ENCODE data around the gene ALK. TPM values are rescaled to one million over a fixed set of nuclear protein-coding genes. Genes with fewer than 3 reads are reported as not detected.

The ALK gene
- total and polyA plus RNA-seq, 10 of the 15 experiments (the other 5 are each of a cell fraction or from before 2014, with no cell fraction given): 0.11 TPM; not detected in 9

DNA sequence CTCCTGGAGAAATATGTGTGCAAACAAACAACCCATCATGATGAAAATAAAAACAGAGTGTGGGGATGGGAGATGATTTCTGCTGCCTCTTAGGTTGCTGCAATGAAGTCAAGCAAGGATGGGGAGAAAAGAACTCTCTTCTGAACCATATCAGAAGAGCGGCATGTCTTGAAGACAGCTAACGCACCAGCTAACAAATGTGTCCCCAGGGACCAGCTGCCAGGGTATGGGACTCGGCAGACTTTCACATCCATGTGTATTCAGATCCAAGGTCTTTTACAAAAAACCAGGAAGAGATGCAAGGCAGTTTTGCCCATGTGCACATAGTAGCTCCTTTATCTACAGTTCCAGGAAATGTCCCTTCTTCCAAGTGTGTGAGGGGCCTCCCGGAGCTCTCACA lies 680.8 kb downstream of the ALK start (continued):
- TF ChIP-seq RAD51 (IDR thresholded peaks at IDR 0.05) (no peak), SIN3A (IDR thresholded peaks at IDR 0.05; ENCODE audit: low read depth, low read length) (no peak), IKZF2 (IDR thresholded peaks at IDR 0.05) (no peak), CBFB (IDR thresholded peaks at IDR 0.05; ENCODE audit: low read depth) (no peak), SPI1 (IDR thresholded peaks at IDR 0.05; ENCODE audit: borderline replicate concordance, insufficient read depth, low read depth, low read length) (no peak), POLR2A (IDR thresholded peaks at IDR 0.05; ENCODE audit: low read depth, low read length) (no peak), SMAD5 (IDR thresholded peaks at IDR 0.05; ENCODE audit: low read depth) (no peak), ETV6 (conservative IDR thresholded peaks at IDR 0.05 in 1 of 2, IDR thresholded peaks at IDR 0.05 in 1 of 2; ENCODE audit: borderline replicate concordance in 1 of 2, low read depth in 1 of 2) (no peak), POU2F2 (IDR thresholded peaks at IDR 0.05; ENCODE audit: borderline replicate concordance, low read depth, low read length) (no peak)

GRCh38 chr2:29239209-29239960 lies 682.0 kb downstream of the ALK start:
- Histone ChIP-seq H2AFZ (ENCODE audit: control insufficient read depth, low read depth, low read length) (no peak overlapping the region), H4K20me1 (ENCODE audit: control insufficient read depth, insufficient read depth) (no peaks in the 10 kb centered on the region), H3K9me3 (replicated peaks; ENCODE audit: control insufficient read depth, insufficient read depth, low read length) (no peaks in the 10 kb centered on the region), H3K4me2 (ENCODE audit: control insufficient read depth, insufficient read depth) (no peak overlapping the region), H3K27ac (ENCODE audit: control insufficient read depth, insufficient read depth) (no peak overlapping the region), H3K9ac (ENCODE audit: control insufficient read depth, insufficient read depth, low read length) (no peak overlapping the region), H3K27me3 (replicated peaks in 1 of 2; ENCODE audit: control insufficient read depth in 2 of 2, insufficient read depth in 2 of 2, low read length in 1 of 2) (peaks cover 0 to 2% of the 10 kb centered on the region in 2 experiments; a peak in 2 of 4 replicates), H3K36me3 (ENCODE audit: control insufficient read depth in 2 of 2, insufficient read depth in 2 of 2, low read length in 1 of 2) (no peaks in the 10 kb centered on the region), H3K4me1 (ENCODE audit: control insufficient read depth, insufficient read depth, low read length) (peaks cover 13% of the 10 kb centered on the region), H3K4me3 (no peak overlapping the region), H3K79me2 (ENCODE audit: control insufficient read depth, insufficient read depth, low read length) (no peaks in the 10 kb centered on the region)
- in situ Hi-C loops (cut with MboI): no loop called here
- intact Hi-C loops (cut with micrococcal nuclease; ENCODE audit: unreplicated experiment): no loop called here
- SMC1A ChIA-PET (ENCODE audit: uncharacterized antibody, unreplicated experiment): interaction anchor here (0.9 to 1.0 kb wide), 2 partner anchors 43 to 69 kb away, joined by 3 to 5 read pairs; no protein-coding TSS in a partner anchor
- 73% methylated on average over 15 of the region's 15 CpGs for WGBS (ENCODE audit: insufficient coverage, insufficient replicate concordance, low lambda C conversion rate, missing lambda C conversion rate)
- POLR2A ChIA-PET: no interaction called here
- DNase-seq (ENCODE audit: low read depth, low spot score) (no peak), ATAC-seq (no peak), FAIRE-seq (no peak)
- CTCF ChIA-PET: interaction anchor here (0.6 to 1.7 kb wide), 4 partner anchors 9 to 1961 kb away, joined by 3 to 5 read pairs (median 4); no protein-coding TSS in a partner anchor
- BruUV-seq (replicated peaks): no TSS peak
- RAD21 ChIA-PET (ENCODE audit: unreplicated experiment): interaction anchor here (0.7 kb wide), 1 partner anchor 214 kb away, joined by 3 read pairs; no protein-coding TSS in a partner anchor
- no peak for TF ChIP-seq TCF3 (IDR thresholded peaks at IDR 0.05; ENCODE audit: borderline replicate concordance, insufficient read depth, low read depth, low read length)
- TF ChIP-seq, protein P1, sequence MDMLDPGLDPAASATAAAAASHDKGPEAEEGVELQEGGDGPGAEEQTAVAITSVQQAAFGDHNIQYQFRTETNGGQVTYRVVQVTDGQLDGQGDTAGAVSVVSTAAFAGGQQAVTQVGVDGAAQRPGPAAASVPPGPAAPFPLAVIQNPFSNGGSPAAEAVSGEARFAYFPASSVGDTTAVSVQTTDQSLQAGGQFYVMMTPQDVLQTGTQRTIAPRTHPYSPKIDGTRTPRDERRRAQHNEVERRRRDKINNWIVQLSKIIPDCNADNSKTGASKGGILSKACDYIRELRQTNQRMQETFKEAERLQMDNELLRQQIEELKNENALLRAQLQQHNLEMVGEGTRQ (IDR thresholded peaks at IDR 0.05; ENCODE audit: borderline replicate concordance, low read depth, low read length): no peak
- TF ChIP-seq POLR2AphosphoS2 (IDR thresholded peaks at IDR 0.05; ENCODE audit: low read depth, low read length): no peak
- no peak for TF ChIP-seq FOXK2 (IDR thresholded peaks at IDR 0.05)
- TF ChIP-seq PRDM15 (CRISPR knock-in tag; IDR thresholded peaks at IDR 0.05): no peak
- TF ChIP-seq, protein P2, sequence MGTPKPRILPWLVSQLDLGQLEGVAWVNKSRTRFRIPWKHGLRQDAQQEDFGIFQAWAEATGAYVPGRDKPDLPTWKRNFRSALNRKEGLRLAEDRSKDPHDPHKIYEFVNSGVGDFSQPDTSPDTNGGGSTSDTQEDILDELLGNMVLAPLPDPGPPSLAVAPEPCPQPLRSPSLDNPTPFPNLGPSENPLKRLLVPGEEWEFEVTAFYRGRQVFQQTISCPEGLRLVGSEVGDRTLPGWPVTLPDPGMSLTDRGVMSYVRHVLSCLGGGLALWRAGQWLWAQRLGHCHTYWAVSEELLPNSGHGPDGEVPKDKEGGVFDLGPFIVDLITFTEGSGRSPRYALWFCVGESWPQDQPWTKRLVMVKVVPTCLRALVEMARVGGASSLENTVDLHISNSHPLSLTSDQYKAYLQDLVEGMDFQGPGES (IDR thresholded peaks at IDR 0.05): no peak
- TF ChIP-seq ZNF207 (IDR thresholded peaks at IDR 0.05; ENCODE audit: borderline replicate concordance): no peak
- TF ChIP-seq SUZ12 (IDR thresholded peaks at IDR 0.05; ENCODE audit: unreplicated experiment): no peak

Measured in GM12878 (cell line).